ENCODE results near the gene NTM.

Gene NTM

DNA sequence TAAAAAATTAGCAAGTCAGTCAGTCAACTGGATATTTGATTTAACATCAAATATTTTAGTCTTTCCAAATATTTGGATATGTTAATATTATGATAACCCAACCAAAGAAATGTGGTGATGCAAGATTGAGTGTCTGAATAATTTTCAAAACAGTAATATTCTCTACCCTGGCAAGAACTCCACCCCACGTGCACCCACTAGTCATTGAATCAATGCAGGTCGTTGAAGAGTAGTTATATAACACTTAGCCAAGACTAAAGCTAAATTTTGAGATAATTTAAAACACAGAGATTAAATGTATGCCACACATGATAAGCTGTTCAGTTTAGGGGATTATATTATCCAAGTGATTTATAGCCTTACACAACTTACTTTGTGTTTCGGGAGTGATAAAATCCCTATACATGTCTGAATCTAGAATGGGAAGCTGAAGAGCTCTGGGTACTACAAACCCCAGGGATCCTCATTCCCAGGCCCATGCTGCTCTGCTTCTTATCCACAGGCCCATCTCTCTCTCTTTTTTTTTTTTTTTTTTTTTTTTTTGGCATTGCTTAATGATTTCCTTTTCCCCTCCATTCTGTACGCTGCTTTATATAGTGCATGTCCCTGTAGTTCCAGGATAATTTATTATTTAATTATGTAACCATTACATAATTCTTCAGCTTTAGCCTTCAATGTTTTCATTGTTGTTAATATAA lies 392.9 kb downstream of the NTM start:
- Histone ChIP-seq H3K9me3 (ENCODE audit: control insufficient read depth, insufficient read depth, low read length) (no peaks in the 10 kb centered on the region), H3K9ac (ENCODE audit: low read depth, low read length) (no peak overlapping the region), H3K4me3 (ENCODE audit: low read depth, low read length) (no peak overlapping the region)

DNA sequence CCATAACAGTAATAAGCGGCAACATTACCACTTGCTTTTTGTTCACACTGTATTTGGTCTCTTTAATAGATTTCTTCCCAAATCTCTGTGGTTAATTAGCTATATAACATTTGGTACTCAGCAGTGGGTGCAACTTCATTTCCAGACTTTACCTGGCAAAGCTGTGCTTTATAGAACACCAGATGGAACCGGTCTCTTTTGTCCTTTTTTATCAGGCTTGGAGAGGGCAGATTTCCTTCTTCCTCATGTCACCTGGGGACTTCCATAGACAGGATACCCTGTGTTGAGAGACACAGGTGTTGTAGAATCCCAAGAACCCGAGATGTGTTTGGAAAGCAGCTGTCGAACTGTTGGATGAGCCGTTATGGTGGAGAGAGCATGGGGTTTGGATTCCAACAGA lies 393.7 kb downstream of the NTM start:
- no peak overlapping the region for H3K9ac ChIP-seq (ENCODE audit: low read depth, low read length)
- no peaks in the 10 kb centered on the region for H3K9me3 ChIP-seq (ENCODE audit: control insufficient read depth, insufficient read depth, low read length)
- H3K4me3 ChIP-seq (ENCODE audit: low read depth, low read length), result no peak overlapping the region
- H3K36me3 ChIP-seq (ENCODE audit: control insufficient read depth, insufficient read depth, low read length), result no peaks in the 10 kb centered on the region
- H3K27me3 ChIP-seq (ENCODE audit: control insufficient read depth, insufficient read depth, low read length), result no peaks in the 10 kb centered on the region
- no peaks in the 10 kb centered on the region for H3K4me1 ChIP-seq (ENCODE audit: control insufficient read depth, insufficient read depth, low read length)

More for the DNA sequence above, 392.9 kb downstream of the NTM start:
- Histone ChIP-seq H3K27me3 (ENCODE audit: control insufficient read depth, insufficient read depth, low read length) (no peaks in the 10 kb centered on the region), H3K4me1 (ENCODE audit: control insufficient read depth, insufficient read depth, low read length) (no peaks in the 10 kb centered on the region), H3K36me3 (ENCODE audit: control insufficient read depth, insufficient read depth, low read length) (no peaks in the 10 kb centered on the region)

DNA sequence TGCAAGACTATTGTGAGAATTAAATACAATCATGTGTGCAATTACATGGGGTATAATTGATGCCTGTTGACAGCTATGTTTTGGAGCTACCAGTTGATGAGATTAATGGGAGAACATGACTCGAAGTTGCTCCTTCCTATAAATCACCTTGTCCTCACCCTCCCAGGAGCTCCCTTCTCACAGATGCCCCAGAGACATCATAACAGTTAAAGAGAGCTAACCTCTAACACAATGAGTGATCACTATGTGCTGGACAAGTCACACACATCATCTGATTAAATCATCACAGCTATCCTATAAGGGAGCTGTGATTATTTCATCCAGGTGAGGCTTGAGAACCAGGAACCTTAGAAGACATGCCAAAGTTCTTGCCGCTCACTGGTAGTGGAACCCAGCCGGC lies 394.2 kb downstream of the NTM start:
- Histone ChIP-seq H3K36me3 (ENCODE audit: control insufficient read depth, insufficient read depth, low read length) (no peaks in the 10 kb centered on the region), H3K9me3 (ENCODE audit: control insufficient read depth, insufficient read depth, low read length) (no peaks in the 10 kb centered on the region), H3K4me3 (ENCODE audit: low read depth, low read length) (no peak overlapping the region), H3K9ac (ENCODE audit: low read depth, low read length) (no peak overlapping the region), H3K4me1 (ENCODE audit: control insufficient read depth, insufficient read depth, low read length) (no peaks in the 10 kb centered on the region), H3K27me3 (ENCODE audit: control insufficient read depth, insufficient read depth, low read length) (no peaks in the 10 kb centered on the region)

DNA sequence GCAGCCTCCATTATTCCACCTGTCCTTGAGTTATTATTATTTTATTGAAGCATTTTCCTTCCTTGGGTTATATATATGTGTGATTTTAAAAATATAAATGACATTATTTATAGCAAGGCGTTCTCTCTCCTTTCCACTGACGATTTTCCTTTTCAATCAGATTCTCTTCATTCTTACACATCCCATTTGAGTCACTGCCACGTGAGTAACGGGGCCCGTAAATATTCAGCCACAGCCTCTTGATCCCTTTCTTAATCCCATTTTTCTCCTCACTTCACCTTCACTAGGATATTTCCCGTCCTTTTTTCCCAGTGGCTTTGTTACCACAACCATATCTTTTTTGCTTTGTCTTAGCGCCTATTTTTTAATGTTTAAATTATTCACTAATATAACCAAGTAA lies 396.2 kb downstream of the NTM start:
- Histone ChIP-seq H3K27me3 (ENCODE audit: control insufficient read depth, insufficient read depth, low read length) (no peaks in the 10 kb centered on the region), H3K4me3 (ENCODE audit: low read depth, low read length) (no peak overlapping the region), H3K36me3 (ENCODE audit: control insufficient read depth, insufficient read depth, low read length) (no peaks in the 10 kb centered on the region), H3K9ac (ENCODE audit: low read depth, low read length) (no peak overlapping the region), H3K9me3 (ENCODE audit: control insufficient read depth, insufficient read depth, low read length) (no peaks in the 10 kb centered on the region), H3K4me1 (ENCODE audit: control insufficient read depth, insufficient read depth, low read length) (no peaks in the 10 kb centered on the region)

DNA sequence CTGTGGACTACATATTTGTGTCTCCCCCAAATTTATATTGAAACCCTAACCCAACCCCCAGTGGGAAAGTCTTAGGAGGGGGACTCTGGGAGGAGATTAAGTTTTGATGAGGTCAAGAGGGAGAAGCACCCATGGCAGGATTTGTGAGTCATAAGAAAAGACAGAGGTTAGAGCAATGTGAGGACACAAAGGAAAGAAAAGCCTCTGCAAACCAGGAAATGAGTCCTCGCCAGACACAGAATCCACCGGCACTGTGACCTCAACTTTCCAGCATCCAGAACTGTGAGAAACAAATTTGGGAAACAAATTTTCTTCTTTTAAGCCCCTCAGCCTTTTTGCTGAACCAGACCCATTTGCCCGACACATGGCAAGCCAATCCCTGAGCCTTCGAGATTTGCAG lies 397.0 kb downstream of the NTM start:
- Histone ChIP-seq H3K9ac (ENCODE audit: low read depth, low read length) (no peak overlapping the region), H3K4me3 (ENCODE audit: low read depth, low read length) (no peak overlapping the region), H3K27me3 (ENCODE audit: control insufficient read depth, insufficient read depth, low read length) (no peaks in the 10 kb centered on the region), H3K9me3 (ENCODE audit: control insufficient read depth, insufficient read depth, low read length) (no peaks in the 10 kb centered on the region), H3K36me3 (ENCODE audit: control insufficient read depth, insufficient read depth, low read length) (no peaks in the 10 kb centered on the region), H3K4me1 (ENCODE audit: control insufficient read depth, insufficient read depth, low read length) (no peaks in the 10 kb centered on the region)

DNA sequence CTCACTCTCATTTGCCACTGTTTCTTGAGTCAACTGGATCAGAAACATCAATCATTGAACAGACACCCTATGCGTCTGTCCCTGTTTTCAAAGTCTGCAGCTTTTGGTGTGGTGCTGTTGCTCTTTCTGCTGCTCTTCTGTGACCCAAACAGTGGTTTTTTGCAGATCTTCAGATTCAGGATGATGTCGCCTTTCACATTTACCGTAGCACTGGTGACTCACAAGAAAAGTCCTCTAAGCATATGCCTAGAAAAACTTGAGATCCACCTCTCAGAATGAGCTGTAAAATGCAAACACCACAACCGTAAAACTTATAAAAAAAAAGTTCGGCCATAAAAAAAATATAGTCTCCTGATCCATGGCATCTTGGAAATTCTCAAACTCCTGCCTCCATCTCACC lies 400.4 kb downstream of the NTM start:
- no peaks in the 10 kb centered on the region for H3K4me1 ChIP-seq (ENCODE audit: control insufficient read depth, insufficient read depth, low read length)
- no peaks in the 10 kb centered on the region for H3K27me3 ChIP-seq (ENCODE audit: control insufficient read depth, insufficient read depth, low read length)
- H3K4me3 ChIP-seq (ENCODE audit: low read depth, low read length), result no peak overlapping the region
- H3K36me3 ChIP-seq (ENCODE audit: control insufficient read depth, insufficient read depth, low read length), result no peaks in the 10 kb centered on the region
- no peaks in the 10 kb centered on the region for H3K9me3 ChIP-seq (ENCODE audit: control insufficient read depth, insufficient read depth, low read length)
- H3K9ac ChIP-seq (ENCODE audit: low read depth, low read length), result no peak overlapping the region

DNA sequence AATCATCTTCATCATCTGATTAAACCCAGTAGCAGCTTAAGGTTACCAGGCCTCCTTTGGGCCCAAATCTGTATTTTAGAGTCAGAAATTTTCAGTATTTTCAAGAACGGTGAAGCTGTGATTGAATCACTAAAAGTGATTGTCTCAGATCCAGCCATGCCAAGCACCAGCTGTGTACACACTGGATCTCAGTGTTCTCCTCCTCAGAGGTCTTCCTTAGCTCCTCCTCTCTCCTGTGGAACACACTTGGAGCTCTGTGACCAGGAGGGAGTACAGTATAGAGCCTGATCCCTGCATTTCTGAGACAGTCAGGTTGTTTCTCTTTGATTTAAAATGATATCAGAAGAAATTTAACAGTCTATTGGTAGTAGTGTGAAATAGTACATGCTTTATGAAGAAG lies 401.1 kb downstream of the NTM start:
- Histone ChIP-seq H3K9ac (ENCODE audit: low read depth, low read length) (no peak overlapping the region), H3K9me3 (ENCODE audit: control insufficient read depth, insufficient read depth, low read length) (no peaks in the 10 kb centered on the region), H3K4me1 (ENCODE audit: control insufficient read depth, insufficient read depth, low read length) (no peaks in the 10 kb centered on the region), H3K27me3 (ENCODE audit: control insufficient read depth, insufficient read depth, low read length) (no peaks in the 10 kb centered on the region), H3K36me3 (ENCODE audit: control insufficient read depth, insufficient read depth, low read length) (no peaks in the 10 kb centered on the region), H3K4me3 (ENCODE audit: low read depth, low read length) (no peak overlapping the region)

DNA sequence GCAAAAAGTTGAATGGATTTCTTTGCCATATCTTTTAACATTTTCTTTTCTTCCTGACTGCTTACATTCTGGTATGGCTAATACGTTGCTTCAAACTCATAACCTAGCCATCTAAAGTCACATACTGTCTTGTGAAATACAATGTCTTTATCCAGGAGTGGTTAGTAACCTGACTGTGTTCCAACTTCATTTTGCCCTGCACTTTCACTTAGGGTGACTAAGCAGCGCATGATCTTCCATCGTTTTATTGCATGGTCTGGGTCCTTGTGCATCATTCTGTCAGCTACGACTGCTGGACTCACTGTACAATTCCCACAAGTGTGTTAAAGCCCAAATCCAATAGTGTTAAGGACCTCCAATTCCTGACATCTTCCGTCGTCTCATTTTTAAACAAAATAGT lies 403.2 kb downstream of the NTM start:
- Histone ChIP-seq H3K27me3 (ENCODE audit: control insufficient read depth, insufficient read depth, low read length) (no peaks in the 10 kb centered on the region), H3K36me3 (ENCODE audit: control insufficient read depth, insufficient read depth, low read length) (no peaks in the 10 kb centered on the region), H3K9me3 (ENCODE audit: control insufficient read depth, insufficient read depth, low read length) (no peaks in the 10 kb centered on the region), H3K4me3 (ENCODE audit: low read depth, low read length) (no peak overlapping the region), H3K4me1 (ENCODE audit: control insufficient read depth, insufficient read depth, low read length) (no peaks in the 10 kb centered on the region), H3K9ac (ENCODE audit: low read depth, low read length) (no peak overlapping the region)

DNA sequence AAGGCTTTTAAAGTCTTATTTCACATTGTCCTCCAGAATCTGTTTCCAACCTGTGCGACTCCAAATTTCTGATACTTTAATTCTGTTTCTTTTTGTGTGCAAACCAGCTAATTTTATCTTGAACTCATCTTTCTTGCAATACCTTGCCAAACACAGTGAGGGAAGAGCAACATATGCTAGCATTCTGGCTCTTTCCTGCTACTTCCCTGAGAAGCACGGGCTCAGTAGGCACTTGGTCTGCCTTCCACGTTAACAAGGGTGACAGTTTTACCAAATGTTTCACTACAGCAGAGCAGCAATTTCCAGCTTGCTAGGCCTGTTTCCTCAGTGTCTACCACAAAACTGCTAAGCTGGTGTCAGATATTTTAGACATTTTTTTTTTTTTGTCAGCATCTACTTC lies 405.8 kb downstream of the NTM start:
- H3K4me3 ChIP-seq (ENCODE audit: low read depth, low read length), result no peak overlapping the region
- no peaks in the 10 kb centered on the region for H3K9me3 ChIP-seq (ENCODE audit: control insufficient read depth, insufficient read depth, low read length)
- H3K27me3 ChIP-seq (ENCODE audit: control insufficient read depth, insufficient read depth, low read length), result no peaks in the 10 kb centered on the region
- no peak overlapping the region for H3K9ac ChIP-seq (ENCODE audit: low read depth, low read length)
- H3K36me3 ChIP-seq (ENCODE audit: control insufficient read depth, insufficient read depth, low read length), result no peaks in the 10 kb centered on the region
- no peaks in the 10 kb centered on the region for H3K4me1 ChIP-seq (ENCODE audit: control insufficient read depth, insufficient read depth, low read length)

DNA sequence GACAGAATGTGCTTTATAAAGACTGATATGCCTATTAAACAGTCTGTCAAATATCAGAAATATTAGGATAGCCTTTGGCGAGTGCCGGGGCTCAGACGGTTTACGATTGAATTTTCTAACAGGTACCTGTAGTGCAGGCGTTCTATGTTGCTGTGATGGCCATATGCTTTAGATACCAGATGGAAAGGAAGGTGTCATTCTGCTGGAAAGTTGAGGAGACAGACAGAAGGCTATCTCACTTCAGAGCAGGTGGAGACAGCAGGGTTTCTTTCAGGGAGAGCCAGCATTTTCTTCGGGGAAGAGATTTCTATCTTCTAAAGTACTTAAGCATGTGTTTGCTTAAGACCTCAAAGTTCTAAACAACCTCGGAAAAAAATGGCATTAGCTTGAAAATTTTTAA lies 415.4 kb downstream of the NTM start:
- Histone ChIP-seq H3K4me1 (ENCODE audit: control insufficient read depth, insufficient read depth, low read length) (no peaks in the 10 kb centered on the region), H3K9me3 (ENCODE audit: control insufficient read depth, insufficient read depth, low read length) (no peaks in the 10 kb centered on the region), H3K9ac (ENCODE audit: low read depth, low read length) (no peak overlapping the region), H3K4me3 (ENCODE audit: low read depth, low read length) (no peak overlapping the region), H3K27me3 (ENCODE audit: control insufficient read depth, insufficient read depth, low read length) (no peaks in the 10 kb centered on the region), H3K36me3 (ENCODE audit: control insufficient read depth, insufficient read depth, low read length) (no peaks in the 10 kb centered on the region)

DNA sequence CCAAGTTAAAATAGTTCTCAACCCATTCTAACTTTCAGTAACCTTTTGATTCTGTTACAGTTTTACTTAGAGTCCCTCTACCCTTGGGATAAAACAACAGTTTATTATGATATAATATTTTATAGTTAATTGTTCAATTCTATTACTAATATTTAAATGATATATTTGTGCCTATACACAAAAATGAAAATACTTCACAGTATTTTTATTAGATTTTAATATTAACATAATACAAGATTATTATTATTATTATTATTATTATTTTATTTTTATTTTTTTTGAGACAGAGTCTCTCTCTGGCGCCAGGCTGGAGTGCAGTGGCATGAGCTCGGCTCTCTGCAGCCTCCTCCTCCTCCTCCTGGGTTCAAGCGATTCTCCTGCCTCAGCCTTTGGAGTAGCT lies 416.7 kb downstream of the NTM start:
- no peak overlapping the region for H3K4me3 ChIP-seq (ENCODE audit: low read depth, low read length)
- H3K9ac ChIP-seq (ENCODE audit: low read depth, low read length), result no peak overlapping the region
- H3K36me3 ChIP-seq (ENCODE audit: control insufficient read depth, insufficient read depth, low read length), result no peaks in the 10 kb centered on the region
- no peaks in the 10 kb centered on the region for H3K27me3 ChIP-seq (ENCODE audit: control insufficient read depth, insufficient read depth, low read length)
- H3K4me1 ChIP-seq (ENCODE audit: control insufficient read depth, insufficient read depth, low read length), result no peaks in the 10 kb centered on the region
- no peaks in the 10 kb centered on the region for H3K9me3 ChIP-seq (ENCODE audit: control insufficient read depth, insufficient read depth, low read length)

DNA sequence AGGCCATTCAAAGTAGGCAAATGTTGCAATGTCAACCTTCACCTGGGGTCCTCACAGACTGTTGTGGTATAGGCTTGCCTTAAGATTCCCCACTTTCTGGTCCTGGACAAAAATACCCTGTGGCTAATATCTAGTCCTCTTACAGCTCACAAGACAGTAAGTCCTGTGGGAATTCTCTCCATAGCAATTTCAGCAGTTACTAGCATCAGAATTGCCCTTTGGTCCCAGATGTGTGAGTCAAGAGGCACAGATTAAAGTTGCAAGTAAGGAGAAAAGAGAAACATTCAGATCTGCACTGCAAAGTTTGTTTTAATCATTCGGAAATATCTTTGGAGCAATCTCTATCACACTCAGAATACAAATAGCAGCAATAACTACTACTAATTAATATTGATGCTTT lies 420.2 kb downstream of the NTM start:
- no peaks in the 10 kb centered on the region for H3K27me3 ChIP-seq (ENCODE audit: control insufficient read depth, insufficient read depth, low read length)
- H3K36me3 ChIP-seq (ENCODE audit: control insufficient read depth, insufficient read depth, low read length), result no peaks in the 10 kb centered on the region
- no peaks in the 10 kb centered on the region for H3K4me1 ChIP-seq (ENCODE audit: control insufficient read depth, insufficient read depth, low read length)
- no peaks in the 10 kb centered on the region for H3K9me3 ChIP-seq (ENCODE audit: control insufficient read depth, insufficient read depth, low read length)
- no peak overlapping the region for H3K4me3 ChIP-seq (ENCODE audit: low read depth, low read length)
- H3K9ac ChIP-seq (ENCODE audit: low read depth, low read length), result no peak overlapping the region
